H9 (cell line): ENCODE results near the gene ETFA. TPM values are rescaled to one million over a fixed set of nuclear protein-coding genes. Genes with fewer than 3 reads are reported as not detected.

Experiments
- DNase-seq: peaks from one replicate; pipeline ENCODE4 v3.0.0-alpha.2; 2017
- H2AFZ ChIP-seq: one replicate; pipeline ENCODE4 v1.6.1; 2013; ENCODE audit warnings: mild to moderate bottlenecking, low read length, control low read depth, moderate library complexity
- H2AK5ac ChIP-seq: 2 replicates; pipeline ENCODE4 v1.6.1; 2013; ENCODE audit warnings: low read length, control low read depth, mixed read lengths; ENCODE audit not compliant: insufficient read length
- H2BK120ac ChIP-seq: one replicate; pipeline ENCODE4 v1.6.1; 2013; ENCODE audit warnings: low read depth, mild to moderate bottlenecking, low read length, control low read depth, inconsistent platforms; ENCODE audit not compliant: poor library complexity, severe bottlenecking
- H2BK12ac ChIP-seq: 2 replicates; pipeline ENCODE4 v1.6.1; 2013; ENCODE audit warnings: low read length, control low read depth, mixed read lengths, low read depth; ENCODE audit not compliant: insufficient read length
- H2BK15ac ChIP-seq: 2 replicates; pipeline ENCODE4 v1.6.1; 2013; ENCODE audit warnings: low read depth, low read length, control low read depth
- H2BK20ac ChIP-seq: one replicate; pipeline ENCODE4 v1.6.1; 2013; ENCODE audit warnings: low read depth, mild to moderate bottlenecking, low read length, control low read depth, inconsistent platforms; ENCODE audit not compliant: poor library complexity, severe bottlenecking
- H2BK5ac ChIP-seq: 2 replicates; pipeline ENCODE4 v1.6.1; 2013; ENCODE audit warnings: low read length, control low read depth, mixed read lengths; ENCODE audit not compliant: insufficient read length
- H3K14ac ChIP-seq: 2 replicates; pipeline ENCODE4 v1.6.1; 2013; ENCODE audit warnings: low read length, control low read depth; ENCODE audit not compliant: insufficient read depth
- H3K18ac ChIP-seq: 2 replicates; pipeline ENCODE4 v1.6.1; 2013; ENCODE audit warnings: low read depth, mild to moderate bottlenecking, mixed read lengths, low read length, control low read depth; ENCODE audit not compliant: insufficient read length
- H3K23ac ChIP-seq: 2 replicates; pipeline ENCODE4 v1.6.1; 2013; ENCODE audit warnings: low read length, control low read depth, mixed read lengths, low read depth; ENCODE audit not compliant: insufficient read length
- H3K23me2 ChIP-seq: 2 replicates; pipeline ENCODE4 v1.6.1; 2013; ENCODE audit warnings: low read depth, mild to moderate bottlenecking, mixed read lengths, low read length, control low read depth; ENCODE audit not compliant: insufficient read length, poor library complexity, severe bottlenecking
- H3K27ac ChIP-seq: 2 replicates; pipeline ENCODE4 v1.5.1; 2013; ENCODE audit warnings: low read length, control low read depth, mixed read lengths, low read depth; ENCODE audit not compliant: insufficient read length
- H3K27me3 ChIP-seq: 2 replicates; pipeline ENCODE4 v1.6.1; 2013; ENCODE audit warnings: low read length, control low read depth, inconsistent platforms; ENCODE audit not compliant: insufficient read depth
- H3K4ac ChIP-seq: 2 replicates; pipeline ENCODE4 v1.6.1; 2013; ENCODE audit warnings: low read depth, mild to moderate bottlenecking, control low read depth, inconsistent platforms, low read length, moderate library complexity
- H3K4me1 ChIP-seq: 2 replicates; pipeline ENCODE4 v1.6.1; 2013; ENCODE audit warnings: low read length, control low read depth, inconsistent platforms; ENCODE audit not compliant: insufficient read depth
- H3K4me2 ChIP-seq: 2 replicates; pipeline ENCODE4 v1.6.1; 2013; ENCODE audit warnings: low read length, control low read depth, mixed read lengths; ENCODE audit not compliant: insufficient read length, insufficient read depth
- H3K56ac ChIP-seq: 2 replicates; pipeline ENCODE4 v1.6.1; 2013; ENCODE audit warnings: low read depth, mild to moderate bottlenecking, mixed read lengths, low read length, control low read depth; ENCODE audit not compliant: insufficient read length
- H3K79me1 ChIP-seq: 2 replicates; pipeline ENCODE4 v1.6.1; 2013; ENCODE audit warnings: low read depth, mild to moderate bottlenecking, moderate library complexity, low read length, control low read depth, inconsistent platforms; ENCODE audit not compliant: insufficient read depth, poor library complexity, severe bottlenecking
- H3K79me2 ChIP-seq: 2 replicates; pipeline ENCODE4 v1.6.1; 2013; ENCODE audit warnings: low read length, control low read depth, inconsistent platforms; ENCODE audit not compliant: insufficient read depth
- H3K9ac ChIP-seq: 2 replicates; pipeline ENCODE4 v1.6.1; 2013; ENCODE audit warnings: low read length, control low read depth, mixed read lengths; ENCODE audit not compliant: insufficient read length; ENCODE audit errors: extremely low read depth
- H3K9me3 ChIP-seq: one replicate; pipeline ENCODE4 v1.6.1; 2013; ENCODE audit warnings: low read depth, low read length, inconsistent platforms; ENCODE audit not compliant: control insufficient read depth
- H3T11ph ChIP-seq: one replicate; pipeline ENCODE4 v1.6.1; 2013; ENCODE audit warnings: mild to moderate bottlenecking, low read length, control low read depth, inconsistent platforms
- H4K20me1 ChIP-seq: one replicate; pipeline ENCODE4 v1.6.1; 2013; ENCODE audit not compliant: control insufficient read depth, insufficient read length, insufficient read depth
- H4K5ac ChIP-seq: 2 replicates; pipeline ENCODE4 v1.6.1; 2013; ENCODE audit warnings: low read depth, mild to moderate bottlenecking, mixed read lengths, low read length, control low read depth; ENCODE audit not compliant: insufficient read length
- H4K8ac ChIP-seq: replicated peaks from 2 replicates; pipeline ENCODE4 v1.6.1; 2013; ENCODE audit warnings: low read length, control low read depth, mixed read lengths, low read depth; ENCODE audit not compliant: insufficient read length
- H4K91ac ChIP-seq: 2 replicates; pipeline ENCODE4 v1.6.1; 2013; ENCODE audit warnings: low read depth, mild to moderate bottlenecking, moderate library complexity, mixed read lengths, low read length, control low read depth; ENCODE audit not compliant: insufficient read length
- H3K27ac Mint-ChIP-seq, 3 experiments: 2 replicates in 2 of 3; 3 replicates in 1 of 3; pipeline ENCODE4 v1.8.0; 2020 to 2021; ENCODE audit warnings: mixed read lengths in 3 of 3, mild to moderate bottlenecking in 1 of 3, moderate library complexity in 1 of 3
- H3K27me3 Mint-ChIP-seq: 2 replicates; pipeline ENCODE4 v1.8.0; 2021; ENCODE audit warnings: low read depth, mild to moderate bottlenecking, moderate library complexity, mixed read lengths
- H3K36me3 Mint-ChIP-seq, 3 experiments: 2 replicates in 2 of 3; 3 replicates in 1 of 3; pipeline ENCODE4 v1.8.0; 2020 to 2021; ENCODE audit warnings: low read depth in 3 of 3, mixed read lengths in 3 of 3; ENCODE audit not compliant: insufficient read depth in 1 of 3
- H3K4me1 Mint-ChIP-seq, 2 experiments: 2 replicates each; pipeline ENCODE4 v1.8.0; 2020; ENCODE audit warnings: mixed read lengths in 2 of 2
- H3K4me3 Mint-ChIP-seq, 2 experiments: 2 replicates in 1 of 2; 3 replicates in 1 of 2; pipeline ENCODE4 v1.8.0; 2020 to 2021; ENCODE audit warnings: mild to moderate bottlenecking in 2 of 2, mixed read lengths in 2 of 2, moderate library complexity in 1 of 2
- H3K9me3 Mint-ChIP-seq, 2 experiments: 2 replicates in 1 of 2; 3 replicates in 1 of 2; pipeline ENCODE4 v1.8.0; 2020; ENCODE audit warnings: mild to moderate bottlenecking in 2 of 2, mixed read lengths in 2 of 2, moderate library complexity in 1 of 2
- CTCF ChIP-seq: fragments of 200-600 bp; sonication (generic); conservative IDR thresholded peaks from 3 replicates; pipeline ENCODE4 v1.8.0; 2021; ENCODE audit warnings: antibody characterized with exemption, mild to moderate bottlenecking
- WGBS: extraction: QIAGEN DNeasy Blood & Tissue Kit; methylation state at CpG from one replicate; pipeline ENCODE4 v1.1.7; 2013; ENCODE audit warnings: missing lambda C conversion rate, low lambda C conversion rate, mixed read lengths; ENCODE audit not compliant: insufficient read length; ENCODE audit errors: extremely low coverage; 5-methylcytosine and 5-hydroxymethylcytosine counted together
- total RNA-seq: library from RNA; stranded (reverse); gene quantifications from 2 replicates; pipeline ENCODE4 v1.2.1, GENCODE V29; 2021

Gene ETFA
- total RNA-seq, 1 experiment from 2014 or later = 109 TPM

GRCh38 chr15:76339305-76340197, 28.3 kb upstream of the ETFA start:
- Mint-ChIP-seq H3K4me1 (peaks cover 27 to 57% of the 10 kb centered on the region in 2 experiments), H3K4me3 (peak overlapping the region; percentile 39 to 88), H3K36me3 (peaks cover 0 to 2% (median 0%) of the 10 kb centered on the region in 3 experiments; a peak in 1 of 7 replicates), H3K27me3 (peaks cover 98% of the 10 kb centered on the region), H3K27ac (no peak overlapping the region; a peak in 1 of 7 replicates), H3K9me3 (peaks cover 6 to 24% of the 10 kb centered on the region in 2 experiments; a peak in 4 of 5 replicates)
- Histone ChIP-seq H2BK15ac (no peak overlapping the region), H4K20me1 (no peaks in the 10 kb centered on the region), H2BK5ac (no peak overlapping the region), H3K27me3 (peaks cover 74% of the 10 kb centered on the region), H3K4me1 (peaks cover 3% of the 10 kb centered on the region; the same call in 1 of the 2 replicates), H3K79me2 (no peaks in the 10 kb centered on the region), H3K23me2 (peaks cover 14% of the 10 kb centered on the region), H3K4ac (no peak overlapping the region), H2AK5ac (no peak overlapping the region), H2BK20ac (no peak overlapping the region), H4K8ac (no peak overlapping the region), H3K9me3 (no peaks in the 10 kb centered on the region), H3K27ac (no peak overlapping the region), H4K91ac (no peak overlapping the region), H3K4me2 (peak overlapping the region; percentile 51), H2AFZ (no peak overlapping the region), H3K56ac (no peak overlapping the region), H3K23ac (no peak overlapping the region), H3K14ac (no peak overlapping the region), H4K5ac (no peak overlapping the region), H3T11ph (no peak overlapping the region), H2BK12ac (no peak overlapping the region), H3K79me1 (no peaks in the 10 kb centered on the region), H2BK120ac (no peak overlapping the region), H3K9ac (no peak overlapping the region), H3K18ac (no peak overlapping the region)
- DNase-seq = peak; percentile 43
- no peak for TF ChIP-seq CTCF
- WGBS = no CpG with 5 or more reads among the region's 48 CpGs
